ENCODE results near the gene PRKAG3.

Gene PRKAG3

DNA sequence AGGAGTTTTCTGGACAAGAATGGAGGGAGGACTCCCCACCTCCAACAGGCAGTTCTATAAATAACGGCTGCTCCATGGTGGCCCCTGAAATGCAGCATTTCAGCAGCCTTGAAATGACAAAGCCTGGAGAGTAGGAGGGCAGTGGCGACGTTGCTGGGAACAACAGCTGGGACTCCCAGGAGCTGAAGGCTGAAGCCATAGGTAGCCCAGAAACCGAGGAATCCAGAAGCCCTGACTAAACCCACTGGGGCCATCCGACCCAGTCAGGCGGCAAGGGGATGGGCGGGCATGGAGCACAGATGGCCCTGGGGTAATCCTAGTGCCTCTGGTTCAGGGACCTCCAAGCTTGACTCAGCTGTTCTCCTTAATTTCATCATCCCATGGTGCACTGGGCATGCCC is 9.0 kb downstream of the PRKAG3 start:
- TF ChIP-seq, protein P1, sequence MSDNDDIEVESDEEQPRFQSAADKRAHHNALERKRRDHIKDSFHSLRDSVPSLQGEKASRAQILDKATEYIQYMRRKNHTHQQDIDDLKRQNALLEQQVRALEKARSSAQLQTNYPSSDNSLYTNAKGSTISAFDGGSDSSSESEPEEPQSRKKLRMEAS (IDR thresholded peaks at IDR 0.05) = no peak

- TF ChIP-seq EGR1 (IDR thresholded peaks at IDR 0.05) (no peak), YY1 (IDR thresholded peaks at IDR 0.05; ENCODE audit: low read depth) (no peak), NFIC (IDR thresholded peaks at IDR 0.05) (no peak), TEAD4 (IDR thresholded peaks at IDR 0.05) (no peak), CREB1 (IDR thresholded peaks at IDR 0.05; ENCODE audit: low read depth) (no peak), CEBPB (IDR thresholded peaks at IDR 0.05) (no peak), RAD21 (IDR thresholded peaks at IDR 0.05; ENCODE audit: low read depth) (no peak), EP300 (IDR thresholded peaks at IDR 0.05; ENCODE audit: borderline replicate concordance) (no peak), ZBTB7A (IDR thresholded peaks at IDR 0.05; ENCODE audit: low read depth) (no peak), TCF12 (IDR thresholded peaks at IDR 0.05; ENCODE audit: low read depth) (no peak), FOXM1 (IDR thresholded peaks at IDR 0.05; ENCODE audit: borderline replicate concordance, low read depth) (no peak), TAF1 (IDR thresholded peaks at IDR 0.05; ENCODE audit: low read depth) (no peak)
- TF ChIP-seq, protein P1 (IDR thresholded peaks at IDR 0.05) = no peak
- TF ChIP-seq, protein P2, sequence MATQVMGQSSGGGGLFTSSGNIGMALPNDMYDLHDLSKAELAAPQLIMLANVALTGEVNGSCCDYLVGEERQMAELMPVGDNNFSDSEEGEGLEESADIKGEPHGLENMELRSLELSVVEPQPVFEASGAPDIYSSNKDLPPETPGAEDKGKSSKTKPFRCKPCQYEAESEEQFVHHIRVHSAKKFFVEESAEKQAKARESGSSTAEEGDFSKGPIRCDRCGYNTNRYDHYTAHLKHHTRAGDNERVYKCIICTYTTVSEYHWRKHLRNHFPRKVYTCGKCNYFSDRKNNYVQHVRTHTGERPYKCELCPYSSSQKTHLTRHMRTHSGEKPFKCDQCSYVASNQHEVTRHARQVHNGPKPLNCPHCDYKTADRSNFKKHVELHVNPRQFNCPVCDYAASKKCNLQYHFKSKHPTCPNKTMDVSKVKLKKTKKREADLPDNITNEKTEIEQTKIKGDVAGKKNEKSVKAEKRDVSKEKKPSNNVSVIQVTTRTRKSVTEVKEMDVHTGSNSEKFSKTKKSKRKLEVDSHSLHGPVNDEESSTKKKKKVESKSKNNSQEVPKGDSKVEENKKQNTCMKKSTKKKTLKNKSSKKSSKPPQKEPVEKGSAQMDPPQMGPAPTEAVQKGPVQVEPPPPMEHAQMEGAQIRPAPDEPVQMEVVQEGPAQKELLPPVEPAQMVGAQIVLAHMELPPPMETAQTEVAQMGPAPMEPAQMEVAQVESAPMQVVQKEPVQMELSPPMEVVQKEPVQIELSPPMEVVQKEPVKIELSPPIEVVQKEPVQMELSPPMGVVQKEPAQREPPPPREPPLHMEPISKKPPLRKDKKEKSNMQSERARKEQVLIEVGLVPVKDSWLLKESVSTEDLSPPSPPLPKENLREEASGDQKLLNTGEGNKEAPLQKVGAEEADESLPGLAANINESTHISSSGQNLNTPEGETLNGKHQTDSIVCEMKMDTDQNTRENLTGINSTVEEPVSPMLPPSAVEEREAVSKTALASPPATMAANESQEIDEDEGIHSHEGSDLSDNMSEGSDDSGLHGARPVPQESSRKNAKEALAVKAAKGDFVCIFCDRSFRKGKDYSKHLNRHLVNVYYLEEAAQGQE (IDR thresholded peaks at IDR 0.05; ENCODE audit: low read depth) = no peak
- TF ChIP-seq, protein P3, sequence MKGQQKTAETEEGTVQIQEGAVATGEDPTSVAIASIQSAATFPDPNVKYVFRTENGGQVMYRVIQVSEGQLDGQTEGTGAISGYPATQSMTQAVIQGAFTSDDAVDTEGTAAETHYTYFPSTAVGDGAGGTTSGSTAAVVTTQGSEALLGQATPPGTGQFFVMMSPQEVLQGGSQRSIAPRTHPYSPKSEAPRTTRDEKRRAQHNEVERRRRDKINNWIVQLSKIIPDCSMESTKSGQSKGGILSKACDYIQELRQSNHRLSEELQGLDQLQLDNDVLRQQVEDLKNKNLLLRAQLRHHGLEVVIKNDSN (IDR thresholded peaks at IDR 0.05) = no peak
Measured at GRCh38 chr2:218821605-218822211, 9.9 kb downstream of the PRKAG3 start.

GRCh38 chr2:218820746-218821369 is 10.7 kb downstream of the PRKAG3 start:
- TF ChIP-seq, protein P3 (IDR thresholded peaks at IDR 0.05) = no peak
- TF ChIP-seq FOXM1 (IDR thresholded peaks at IDR 0.05; ENCODE audit: borderline replicate concordance, low read depth) (no peak), CREB1 (IDR thresholded peaks at IDR 0.05; ENCODE audit: low read depth) (no peak), TAF1 (IDR thresholded peaks at IDR 0.05; ENCODE audit: low read depth) (no peak), TCF12 (IDR thresholded peaks at IDR 0.05; ENCODE audit: low read depth) (no peak), TEAD4 (IDR thresholded peaks at IDR 0.05) (no peak), EP300 (IDR thresholded peaks at IDR 0.05; ENCODE audit: borderline replicate concordance) (no peak), EGR1 (IDR thresholded peaks at IDR 0.05) (no peak), CEBPB (IDR thresholded peaks at IDR 0.05) (no peak), YY1 (IDR thresholded peaks at IDR 0.05; ENCODE audit: low read depth) (no peak), RAD21 (IDR thresholded peaks at IDR 0.05; ENCODE audit: low read depth) (no peak), NFIC (IDR thresholded peaks at IDR 0.05) (no peak), ZBTB7A (IDR thresholded peaks at IDR 0.05; ENCODE audit: low read depth) (no peak)
- TF ChIP-seq, protein P2 (IDR thresholded peaks at IDR 0.05; ENCODE audit: low read depth) = no peak
- TF ChIP-seq, protein P1 (IDR thresholded peaks at IDR 0.05) = no peak

GRCh38 chr2:218819093-218819492 is 12.5 kb downstream of the PRKAG3 start:
- TF ChIP-seq CEBPB (IDR thresholded peaks at IDR 0.05) (no peak), YY1 (IDR thresholded peaks at IDR 0.05; ENCODE audit: low read depth) (no peak), TEAD4 (IDR thresholded peaks at IDR 0.05) (no peak)
- TF ChIP-seq, protein P2 (IDR thresholded peaks at IDR 0.05; ENCODE audit: low read depth) = no peak
